Measurements from ENCODE around the gene SLC25A12.

The SLC25A12 gene

DNA sequence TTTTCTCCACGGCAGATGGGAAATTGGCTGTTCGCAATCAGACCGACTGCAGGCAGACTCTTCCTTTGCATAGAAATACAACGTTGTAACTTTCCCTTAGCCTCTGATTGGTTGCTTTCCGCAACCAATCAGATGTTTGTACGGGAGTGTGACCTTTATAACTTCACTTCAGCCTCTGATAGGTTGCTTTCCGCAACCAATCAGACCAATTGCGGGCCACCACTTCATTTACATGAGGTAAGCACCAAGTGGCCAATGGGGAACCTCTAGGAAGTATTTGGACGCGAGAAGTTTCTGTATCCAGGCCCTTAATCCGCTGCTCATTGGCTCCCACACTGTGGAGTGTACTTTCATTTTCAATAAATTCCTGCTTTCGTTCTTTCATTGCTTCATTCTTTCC lies 19.1 kb downstream of the SLC25A12 start:
- Histone ChIP-seq H3K27me3 (replicated peaks; ENCODE audit: control insufficient read depth, insufficient read depth, low read length) (no peaks in the 10 kb centered on the region), H3K36me3 (ENCODE audit: control insufficient read depth, insufficient read depth, low read length) (peaks cover 10% of the 10 kb centered on the region), H3K4me3 (replicated peaks; ENCODE audit: low read depth, low read length) (no peak overlapping the region)
- no peak for DNase-seq (ENCODE audit: extremely low read depth, insufficient read length)
- TF ChIP-seq, protein P1, sequence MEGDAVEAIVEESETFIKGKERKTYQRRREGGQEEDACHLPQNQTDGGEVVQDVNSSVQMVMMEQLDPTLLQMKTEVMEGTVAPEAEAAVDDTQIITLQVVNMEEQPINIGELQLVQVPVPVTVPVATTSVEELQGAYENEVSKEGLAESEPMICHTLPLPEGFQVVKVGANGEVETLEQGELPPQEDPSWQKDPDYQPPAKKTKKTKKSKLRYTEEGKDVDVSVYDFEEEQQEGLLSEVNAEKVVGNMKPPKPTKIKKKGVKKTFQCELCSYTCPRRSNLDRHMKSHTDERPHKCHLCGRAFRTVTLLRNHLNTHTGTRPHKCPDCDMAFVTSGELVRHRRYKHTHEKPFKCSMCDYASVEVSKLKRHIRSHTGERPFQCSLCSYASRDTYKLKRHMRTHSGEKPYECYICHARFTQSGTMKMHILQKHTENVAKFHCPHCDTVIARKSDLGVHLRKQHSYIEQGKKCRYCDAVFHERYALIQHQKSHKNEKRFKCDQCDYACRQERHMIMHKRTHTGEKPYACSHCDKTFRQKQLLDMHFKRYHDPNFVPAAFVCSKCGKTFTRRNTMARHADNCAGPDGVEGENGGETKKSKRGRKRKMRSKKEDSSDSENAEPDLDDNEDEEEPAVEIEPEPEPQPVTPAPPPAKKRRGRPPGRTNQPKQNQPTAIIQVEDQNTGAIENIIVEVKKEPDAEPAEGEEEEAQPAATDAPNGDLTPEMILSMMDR (IDR thresholded peaks at IDR 0.05; ENCODE audit: insufficient read depth, low read length, poor library complexity, severe bottlenecking), result no peak

DNA sequence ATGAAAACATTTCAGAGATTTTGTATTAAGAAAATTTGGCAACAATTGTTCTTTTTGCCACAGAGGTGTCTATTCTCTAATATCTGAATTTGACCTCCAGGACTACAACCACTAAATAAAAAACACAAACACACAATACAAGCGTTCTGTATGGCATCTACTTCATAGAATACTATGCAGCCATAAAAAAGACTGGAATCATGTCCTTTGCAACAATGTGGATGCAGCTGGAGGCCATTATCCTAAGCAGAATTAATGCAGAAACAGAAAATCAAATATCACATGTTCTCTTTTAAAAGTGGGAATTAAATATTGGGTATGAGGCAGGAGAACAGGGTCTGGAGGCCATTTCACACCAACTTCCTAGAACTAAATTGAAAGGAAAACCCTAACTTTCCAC lies 19.5 kb downstream of the SLC25A12 start:
- no peaks in the 10 kb centered on the region for H3K27me3 ChIP-seq (replicated peaks; ENCODE audit: control insufficient read depth, insufficient read depth, low read length)
- TF ChIP-seq, protein P1 (IDR thresholded peaks at IDR 0.05; ENCODE audit: insufficient read depth, low read length, poor library complexity, severe bottlenecking), result no peak

DNA sequence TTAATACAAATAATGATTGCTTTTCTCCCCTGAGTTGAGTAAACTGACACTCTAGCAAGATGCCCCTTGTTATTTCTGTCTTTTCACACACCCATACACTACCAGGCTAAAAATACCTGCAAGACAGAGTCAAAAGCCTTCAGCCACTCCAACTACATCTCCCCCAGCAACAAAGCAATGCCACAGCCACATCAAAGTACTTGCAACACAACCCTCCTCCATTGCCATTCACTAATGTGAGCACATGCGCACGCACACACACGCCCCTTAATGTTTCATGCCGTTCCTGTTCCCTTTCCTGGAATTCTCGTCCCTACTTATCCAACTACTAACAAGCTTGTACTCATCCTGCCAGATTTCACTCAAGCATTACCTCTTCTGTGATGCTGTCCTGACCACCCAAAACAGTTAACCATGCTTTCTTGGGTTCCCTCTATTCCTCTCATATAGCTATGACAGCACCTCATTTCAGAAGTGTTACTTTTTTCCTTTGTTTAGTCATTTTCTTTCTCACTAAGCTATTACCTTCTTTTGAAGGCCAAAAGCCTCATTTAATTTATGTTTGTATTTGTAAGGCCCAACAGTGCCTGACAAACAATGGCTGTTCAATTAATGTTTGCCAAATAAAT lies 29.6 kb downstream of the SLC25A12 start:
- DNase-seq (ENCODE audit: extremely low read depth, insufficient read length), result no peak
- TF ChIP-seq, protein P1 (IDR thresholded peaks at IDR 0.05; ENCODE audit: insufficient read depth, low read length, poor library complexity, severe bottlenecking), result no peak

More for the DNA sequence above, 19.5 kb downstream of the SLC25A12 start:
- no peak for DNase-seq (ENCODE audit: extremely low read depth, insufficient read length)
- Histone ChIP-seq H3K36me3 (ENCODE audit: control insufficient read depth, insufficient read depth, low read length) (peaks cover 10% of the 10 kb centered on the region), H3K4me3 (replicated peaks; ENCODE audit: low read depth, low read length) (no peak overlapping the region)

DNA sequence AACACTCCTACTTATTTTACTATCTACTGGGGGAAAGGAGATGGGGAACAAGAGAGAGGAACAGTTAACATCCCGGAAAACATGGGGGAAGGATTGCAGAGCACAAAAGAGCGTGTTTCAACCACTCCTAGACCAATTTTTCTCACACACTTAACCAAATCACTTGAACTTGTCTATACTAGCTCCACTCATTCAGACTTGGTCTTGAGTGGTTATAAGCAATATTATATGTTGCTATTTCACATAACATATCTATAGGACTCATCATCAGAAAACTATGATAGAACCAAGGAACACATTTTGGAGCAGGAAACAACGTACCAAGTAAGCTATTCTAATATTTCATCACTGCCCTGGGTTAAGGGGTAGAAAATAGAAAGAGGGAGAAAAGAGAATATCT lies 31.5 kb downstream of the SLC25A12 start:
- H3K36me3 ChIP-seq (ENCODE audit: control insufficient read depth, insufficient read depth, low read length), result no peaks in the 10 kb centered on the region
- no peaks in the 10 kb centered on the region for H3K27me3 ChIP-seq (replicated peaks; ENCODE audit: control insufficient read depth, insufficient read depth, low read length)
- TF ChIP-seq, protein P1 (IDR thresholded peaks at IDR 0.05; ENCODE audit: insufficient read depth, low read length, poor library complexity, severe bottlenecking), result no peak
- H3K4me3 ChIP-seq (replicated peaks; ENCODE audit: low read depth, low read length), result no peak overlapping the region
- DNase-seq (ENCODE audit: extremely low read depth, insufficient read length), result no peak

More for the DNA sequence above, 29.6 kb downstream of the SLC25A12 start:
- no peaks in the 10 kb centered on the region for H3K36me3 ChIP-seq (ENCODE audit: control insufficient read depth, insufficient read depth, low read length)
- no peaks in the 10 kb centered on the region for H3K27me3 ChIP-seq (replicated peaks; ENCODE audit: control insufficient read depth, insufficient read depth, low read length)
- no peak overlapping the region for H3K4me3 ChIP-seq (replicated peaks; ENCODE audit: low read depth, low read length)

DNA sequence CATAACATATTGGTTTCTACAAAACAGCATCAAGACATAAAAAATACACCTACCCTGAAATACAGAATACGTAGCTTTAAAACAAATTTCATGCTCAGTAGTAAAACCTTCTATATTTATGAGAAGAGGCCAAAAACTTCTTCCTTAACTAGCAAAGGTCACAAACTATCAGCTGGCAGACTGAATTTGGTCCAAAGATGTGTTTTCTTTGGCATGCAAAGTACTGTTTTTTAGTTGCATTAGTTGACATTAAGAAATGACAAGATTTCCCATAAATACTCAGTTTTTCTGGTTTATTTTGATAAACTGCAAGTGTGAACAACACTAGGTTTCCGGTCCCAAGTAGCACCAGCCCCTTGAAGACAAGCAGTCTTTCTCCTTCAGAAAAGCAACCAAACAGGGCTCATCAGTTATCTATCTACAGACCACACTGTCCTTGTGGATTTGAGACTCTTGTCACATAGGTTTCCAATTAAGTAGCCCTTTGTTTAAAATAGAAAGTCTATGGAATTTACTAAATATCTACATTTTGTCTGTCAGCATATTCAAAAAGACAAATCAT lies 35.6 kb downstream of the SLC25A12 start:
- Histone ChIP-seq H3K27me3 (replicated peaks; ENCODE audit: control insufficient read depth, insufficient read depth, low read length) (no peaks in the 10 kb centered on the region), H3K36me3 (ENCODE audit: control insufficient read depth, insufficient read depth, low read length) (peaks cover 2% of the 10 kb centered on the region; the same call in 1 of the 2 replicates), H3K4me3 (replicated peaks; ENCODE audit: low read depth, low read length) (no peak overlapping the region)
- DNase-seq (ENCODE audit: extremely low read depth, insufficient read length), result no peak
- TF ChIP-seq, protein P1 (IDR thresholded peaks at IDR 0.05; ENCODE audit: insufficient read depth, low read length, poor library complexity, severe bottlenecking), result no peak

Measured in GM06990 (cell line).